Stimulated activated CD8-positive, alpha-beta memory T cell treated with anti-CD3 and anti-CD28 coated beads, Interleukin-7, amount 100 ng/mL, for 24 hours (primary cell): Measurements from ENCODE around the gene PRKAB2.
"Not testable (repeated sequence)": the region's sequence is repeated elsewhere in the genome, so short reads cannot be mapped to it uniquely, and the experiment has no call there.

ENCODE experiments used
- DNase-seq: peaks from one replicate; pipeline ENCODE4 v3.0.0-alpha.2; 2020; ENCODE audit warnings: low read depth

The PRKAB2 gene

DNA sequence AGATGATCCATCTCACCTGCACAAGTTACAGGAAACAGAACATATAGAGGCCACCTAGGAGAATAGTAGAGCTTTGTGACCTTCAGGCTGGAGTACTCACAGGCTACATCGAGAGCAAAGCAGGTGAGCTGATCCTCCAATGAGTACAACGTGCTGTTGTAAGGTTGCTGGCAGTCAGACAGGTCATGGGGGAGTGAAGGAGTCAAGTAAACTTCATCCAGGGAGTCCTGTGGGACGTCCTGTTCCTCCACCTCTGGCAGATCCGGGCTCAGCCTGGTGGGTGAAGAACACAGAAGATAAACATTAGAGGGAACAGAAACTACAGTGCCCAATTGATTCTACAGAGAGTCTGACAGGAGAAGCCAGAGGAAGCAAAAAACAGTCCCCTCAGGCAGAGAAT lies 62.5 kb downstream of the PRKAB2 start:
- DNase-seq = no peak

DNA sequence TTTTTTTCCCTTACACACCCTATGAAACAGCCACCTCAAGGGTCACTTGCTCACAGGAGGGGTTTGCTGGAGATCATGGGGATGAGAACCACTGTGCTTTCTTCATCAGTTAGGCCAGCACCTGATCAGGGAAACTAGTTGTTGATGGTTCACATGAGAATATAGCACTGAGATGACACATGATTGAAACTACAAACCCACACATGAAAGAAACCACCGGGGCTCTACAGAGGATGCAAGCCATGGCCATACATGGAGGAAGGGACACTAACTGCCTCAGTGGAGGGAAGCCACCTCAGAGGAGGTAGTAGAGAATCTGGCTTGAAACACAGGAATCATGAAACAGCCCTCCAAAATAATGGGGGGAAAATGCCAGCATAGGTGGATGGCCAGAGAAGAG lies 63.2 kb downstream of the PRKAB2 start:
- DNase-seq = no peak

DNA sequence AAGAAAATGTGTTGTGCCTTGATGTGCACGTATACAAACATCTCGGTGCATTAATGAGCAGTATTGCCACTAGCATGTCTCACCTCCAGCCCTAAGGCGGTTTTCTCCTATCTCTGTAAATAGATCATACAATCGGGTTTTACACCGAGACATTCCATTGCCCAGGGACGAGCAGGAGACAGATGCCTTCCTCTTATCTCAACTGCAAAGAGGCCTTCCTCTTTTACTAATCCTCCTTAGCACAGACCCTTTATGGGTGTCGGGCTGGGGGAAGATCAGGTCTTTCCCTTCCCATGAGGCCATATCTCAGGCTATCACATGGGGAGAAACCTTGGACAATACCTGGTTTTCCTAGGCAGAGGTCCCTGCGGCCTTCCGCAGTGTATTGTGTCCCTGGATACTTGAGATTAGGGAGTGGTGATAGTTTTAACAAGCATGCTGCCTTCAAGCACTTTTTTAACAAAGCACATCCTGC lies 65.8 kb downstream of the PRKAB2 start:
- DNase-seq = not testable (repeated sequence)

DNA sequence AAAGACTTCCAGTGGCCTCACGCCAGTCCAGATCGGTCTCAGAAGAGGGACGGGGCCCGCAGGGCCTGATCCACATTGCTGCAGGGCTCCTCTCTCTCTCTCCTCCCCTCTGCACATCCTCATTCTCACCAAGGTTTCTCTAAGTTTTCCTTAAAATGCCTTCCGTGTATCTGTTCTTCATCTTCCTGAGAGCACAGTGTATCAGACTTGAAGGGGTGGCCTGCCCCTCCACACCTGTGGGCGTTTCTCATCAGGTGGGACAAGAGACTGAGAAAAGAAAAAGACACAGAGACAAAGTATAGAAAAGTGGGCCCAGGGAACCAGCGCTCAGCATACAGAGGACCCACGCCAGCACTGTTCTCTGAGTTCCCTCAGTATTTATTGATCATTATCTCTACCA lies 66.4 kb downstream of the PRKAB2 start:
- no peak for DNase-seq
